SK-N-MC (cell line): ENCODE data around the gene SDK1.

Experiments
- EZH2 ChIP-seq: fragments of 200-600 bp; sonication (generic); IDR thresholded peaks from one replicate; pipeline ENCODE4 v1.6.1; 2017; ENCODE audit warnings: antibody characterized with exemption
- POLR2AphosphoS5 ChIP-seq: IDR thresholded peaks from 2 replicates; pipeline ENCODE4 v1.6.1; 2012; ENCODE audit warnings: mild to moderate bottlenecking, low read depth, low read length, borderline replicate concordance

DNA sequence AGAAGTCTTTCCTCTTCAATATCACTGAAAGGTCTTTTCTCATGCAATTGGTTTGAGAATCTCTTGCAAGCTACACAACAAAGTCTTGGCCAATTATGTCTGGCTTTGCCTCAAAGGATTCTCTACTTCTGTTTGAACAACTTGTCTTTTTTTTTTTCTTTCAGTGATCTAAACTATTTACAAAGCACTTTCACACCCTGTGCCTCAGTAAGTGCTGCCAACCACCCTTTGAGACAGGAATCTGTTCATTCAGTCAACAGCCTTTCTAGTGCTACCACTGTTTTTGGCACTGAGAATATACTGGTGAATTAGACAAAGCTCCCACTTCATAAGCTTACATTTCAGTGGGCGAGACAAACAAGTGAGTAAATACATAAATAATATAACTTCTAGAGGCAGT lies 26.9 kb upstream of the SDK1 start:
- no peak for TF ChIP-seq POLR2AphosphoS5
- TF ChIP-seq EZH2 = no peak
